HepG2 (cell line): Measurements from ENCODE around the gene CTSZ. TPM values are rescaled to one million over a fixed set of nuclear protein-coding genes. Genes with fewer than 3 reads are reported as not detected.
A peak's percentile ranks its signal among the peaks of the same experiment; 100 is the strongest.

Experiments
- BRD4 ChIP-seq: sonication (generic); formaldehyde crosslinking; IDR thresholded peaks from 2 replicates; pipeline ENCODE4 v1.4.0; 2020; ENCODE audit warnings: missing genetic modification reagents
- DR1 ChIP-seq: sonication (generic); formaldehyde crosslinking; IDR thresholded peaks from 2 replicates; pipeline ENCODE4 v1.8.0; 2021; ENCODE audit warnings: mild to moderate bottlenecking, missing genetic modification reagents, inconsistent platforms
- DRAP1 ChIP-seq: IDR thresholded peaks from 2 replicates; pipeline ENCODE4 v1.6.1; 2016; ENCODE audit warnings: missing genetic modification reagents, missing compliant biosample characterization
- ELK4 ChIP-seq: sonication (generic); formaldehyde crosslinking; IDR thresholded peaks from 2 replicates; pipeline ENCODE4 v1.9.0; 2021; ENCODE audit warnings: missing genetic modification reagents, borderline replicate concordance
- FOXP1 ChIP-seq, 2 experiments: fragments of 450-650 bp in 1 of 2; IDR thresholded peaks; 2 replicates each; pipeline ENCODE4 v1.6.1; 2017 to 2018; ENCODE audit warnings: antibody characterized with exemption in 1 of 2
- GABPA ChIP-seq, 2 experiments: IDR thresholded peaks; 2 replicates each; pipeline ENCODE4 v1.6.1; 2011 to 2016; ENCODE audit warnings: low read depth in 2 of 2, low read length in 1 of 2, missing biosample characterization in 1 of 2, missing genetic modification characterization in 1 of 2
- IRF9 ChIP-seq: sonication (generic); formaldehyde crosslinking; IDR thresholded peaks from 2 replicates; pipeline ENCODE4 v1.8.0; 2022; ENCODE audit warnings: missing genetic modification reagents, mild to moderate bottlenecking, borderline replicate concordance
- KDM5B ChIP-seq: sonication (generic); formaldehyde crosslinking; IDR thresholded peaks from 2 replicates; pipeline ENCODE4 v1.4.0; 2020; ENCODE audit warnings: missing genetic modification reagents, mild to moderate bottlenecking, borderline replicate concordance
- KLF16 ChIP-seq, 2 experiments: sonication (generic) in 1 of 2; formaldehyde crosslinking in 1 of 2; IDR thresholded peaks; 2 replicates each; pipeline versions ENCODE4 v1.6.1 to v1.8.0; 2016 to 2023; ENCODE audit warnings: missing genetic modification reagents in 2 of 2, missing compliant biosample characterization in 1 of 2
- PAX8 ChIP-seq: sonication (generic); formaldehyde crosslinking; IDR thresholded peaks from 2 replicates; pipeline ENCODE4 v1.8.0; 2022; ENCODE audit warnings: mild to moderate bottlenecking, missing genetic modification reagents, borderline replicate concordance
- PAXIP1 ChIP-seq: sonication (generic); formaldehyde crosslinking; conservative IDR thresholded peaks from 2 replicates; pipeline ENCODE4 v1.4.0; 2020; ENCODE audit warnings: mild to moderate bottlenecking, missing genetic modification reagents, moderate library complexity
- POLR2AphosphoS2 ChIP-seq: IDR thresholded peaks from 2 replicates; pipeline ENCODE4 v1.6.1; 2011; ENCODE audit warnings: low read depth, low read length, improper control_type of control experiment
- RAD21 ChIP-seq: fragments of 450-650 bp; formaldehyde crosslinking; IDR thresholded peaks from 2 replicates; pipeline ENCODE4 v1.5.0; 2020; ENCODE audit warnings: mild to moderate bottlenecking
- ZBTB21 ChIP-seq: sonication (generic); formaldehyde crosslinking; IDR thresholded peaks from 2 replicates; pipeline ENCODE4 v1.4.0; 2020; ENCODE audit warnings: missing genetic modification reagents
- ZNF510 ChIP-seq: sonication (generic); formaldehyde crosslinking; IDR thresholded peaks from 2 replicates; pipeline ENCODE4 v1.4.0; 2020; ENCODE audit warnings: low read depth, mild to moderate bottlenecking, missing genetic modification reagents
- ZNF512B ChIP-seq: sonication (generic); formaldehyde crosslinking; IDR thresholded peaks from 2 replicates; pipeline ENCODE4 v1.5.1; 2020; ENCODE audit warnings: missing genetic modification reagents, mild to moderate bottlenecking, borderline replicate concordance
- ZNF563 ChIP-seq: sonication (generic); formaldehyde crosslinking; IDR thresholded peaks from 2 replicates; pipeline ENCODE4 v1.8.0; 2022; ENCODE audit warnings: mild to moderate bottlenecking, moderate library complexity, missing genetic modification reagents
- ZNF879 ChIP-seq: sonication (generic); formaldehyde crosslinking; IDR thresholded peaks from 2 replicates; pipeline ENCODE4 v1.8.1; 2023; ENCODE audit warnings: missing genetic modification reagents
- polyA plus RNA-seq, 8 experiments: library from polyadenylated mRNA; depleted of rRNA in 3 of 8; stranded (reverse) in 7 of 8; unstranded in 1 of 8; fragments of >200 nt; fragmentation: Illumina TruSeq in 4 of 8; extraction: Trizol in 4 of 8; gene quantifications; 2 replicates each; pipeline versions ENCODE4 v1.2.1 to v1.2.3, GENCODE V29; 2011 to 2016; ENCODE audit warnings: low read depth in 4 of 8, missing spikeins in 1 of 8, mixed read lengths in 1 of 8; ENCODE audit not compliant: insufficient read depth in 1 of 8
- total RNA-seq, 5 experiments: library from RNA; depleted of rRNA; stranded (reverse); fragments of >200 nt; fragmentation: Illumina TruSeq; extraction: Trizol; gene quantifications; 2 replicates each; pipeline ENCODE4 v1.2.3, GENCODE V29; 2016; ENCODE audit warnings: low read depth in 1 of 5

Gene CTSZ
- total and polyA plus RNA-seq, 2 of the 13 experiments (the other 11 are each of a cell fraction or from before 2014, with no cell fraction given), result 0.33 TPM; not detected in 1

- no peak for TF ChIP-seq KLF16 (CRISPR knock-in tag; IDR thresholded peaks at IDR 0.05)
- no peak for TF ChIP-seq FOXP1 (IDR thresholded peaks at IDR 0.05)
- TF ChIP-seq FOXP1 (CRISPR knock-in tag; IDR thresholded peaks at IDR 0.05), result peak; percentile 93
- no peak for TF ChIP-seq GABPA (IDR thresholded peaks at IDR 0.05; ENCODE audit: low read depth, low read length)
- TF ChIP-seq GABPA (CRISPR knock-in tag; IDR thresholded peaks at IDR 0.05; ENCODE audit: low read depth), result peak; percentile 51
- no peak for TF ChIP-seq DR1 (CRISPR knock-in tag)
- TF ChIP-seq ZNF563 (CRISPR knock-in tag), result no peak; the same call in 1 of the 2 replicates
- no peak for TF ChIP-seq ZBTB21 (CRISPR knock-in tag)
- TF ChIP-seq PAX8, result no peak
- TF ChIP-seq POLR2AphosphoS2, result no peak
- TF ChIP-seq ZNF512B (CRISPR knock-in tag), result peak; percentile 95
- peak; percentile 96 for TF ChIP-seq PAXIP1 (CRISPR knock-in tag)
- TF ChIP-seq IRF9 (CRISPR knock-in tag), result no peak
- TF ChIP-seq ELK4 (CRISPR knock-in tag), result no peak
- no peak for TF ChIP-seq ZNF879 (CRISPR knock-in tag)
- TF ChIP-seq DRAP1 (CRISPR knock-in tag), result peak; percentile 73
- TF ChIP-seq BRD4 (CRISPR knock-in tag), result no peak; the same call in 1 of the 2 replicates
- TF ChIP-seq ZNF510 (CRISPR knock-in tag), result peak; percentile 66; the same call in 1 of the 2 replicates
- no peak; the same call in 1 of the 2 replicates for TF ChIP-seq RAD21 (CRISPR knock-in tag)
- peak; percentile 27; the same call in 1 of the 2 replicates for TF ChIP-seq KDM5B
Measured at GRCh38 chr20:59015812-59016711, 9.0 kb upstream of the CTSZ start (continued).
